DND-41 (cell line): ENCODE results near the gene MSH4.

ENCODE experiments used
- EZH2 ChIP-seq: IDR thresholded peaks from 3 replicates; pipeline ENCODE4 v1.6.1; 2012; ENCODE audit warnings: borderline replicate concordance, low read depth, mild to moderate bottlenecking, moderate library complexity, low read length, inconsistent platforms; ENCODE audit not compliant: severe bottlenecking
- TF ChIP-seq, protein P1 (sequence below): IDR thresholded peaks from 2 replicates; pipeline ENCODE4 v1.5.1; 2012; ENCODE audit warnings: borderline replicate concordance, low read length, moderate library complexity, mild to moderate bottlenecking; ENCODE audit not compliant: poor library complexity, severe bottlenecking; ENCODE audit errors: extremely low read depth

DNA sequence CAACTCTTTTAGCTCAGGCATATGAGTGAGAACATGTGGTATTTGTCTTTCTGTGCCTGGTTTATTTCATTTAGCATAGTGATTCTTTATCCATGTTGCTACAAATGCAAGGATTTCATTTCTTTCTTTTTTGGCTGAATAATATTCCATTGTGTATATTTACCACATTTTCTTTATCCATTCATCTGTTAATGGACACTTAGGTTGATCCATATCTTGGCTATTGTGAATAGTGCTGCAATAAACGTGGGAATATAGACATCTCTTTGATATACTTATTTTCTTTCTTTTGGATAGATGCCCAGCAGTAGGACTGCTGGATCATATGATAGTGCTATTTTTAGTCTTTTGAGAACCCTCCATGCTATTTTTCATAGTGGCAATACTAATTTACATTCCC is 104.7 kb downstream of the MSH4 start:
- TF ChIP-seq, protein P1, sequence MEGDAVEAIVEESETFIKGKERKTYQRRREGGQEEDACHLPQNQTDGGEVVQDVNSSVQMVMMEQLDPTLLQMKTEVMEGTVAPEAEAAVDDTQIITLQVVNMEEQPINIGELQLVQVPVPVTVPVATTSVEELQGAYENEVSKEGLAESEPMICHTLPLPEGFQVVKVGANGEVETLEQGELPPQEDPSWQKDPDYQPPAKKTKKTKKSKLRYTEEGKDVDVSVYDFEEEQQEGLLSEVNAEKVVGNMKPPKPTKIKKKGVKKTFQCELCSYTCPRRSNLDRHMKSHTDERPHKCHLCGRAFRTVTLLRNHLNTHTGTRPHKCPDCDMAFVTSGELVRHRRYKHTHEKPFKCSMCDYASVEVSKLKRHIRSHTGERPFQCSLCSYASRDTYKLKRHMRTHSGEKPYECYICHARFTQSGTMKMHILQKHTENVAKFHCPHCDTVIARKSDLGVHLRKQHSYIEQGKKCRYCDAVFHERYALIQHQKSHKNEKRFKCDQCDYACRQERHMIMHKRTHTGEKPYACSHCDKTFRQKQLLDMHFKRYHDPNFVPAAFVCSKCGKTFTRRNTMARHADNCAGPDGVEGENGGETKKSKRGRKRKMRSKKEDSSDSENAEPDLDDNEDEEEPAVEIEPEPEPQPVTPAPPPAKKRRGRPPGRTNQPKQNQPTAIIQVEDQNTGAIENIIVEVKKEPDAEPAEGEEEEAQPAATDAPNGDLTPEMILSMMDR: no peak
- TF ChIP-seq EZH2: no peak
